Measurements from ENCODE around the gene PIF1. TPM values are rescaled to one million over a fixed set of nuclear protein-coding genes. Genes with fewer than 3 reads are reported as not detected.
A peak's percentile ranks its signal among the peaks of the same experiment; 100 is the strongest.

The PIF1 gene
- total RNA-seq, 4 donors from 2014 or later, result 0.39 to 2.4 (median 1.1) TPM; not detected in 1

- no peaks in the 10 kb centered on the region for H3K9me3 ChIP-seq
- 67 to 68% methylated on average over 7 to 8 of the region's 8 CpGs for WGBS, 2 donors
- peaks cover 0 to 97% (median 72%) of the 10 kb centered on the region in 4 donors for H3K4me1 ChIP-seq
- DNase-seq (ENCODE audit: low spot score in 2 of 2), result no peak
- H3K27ac ChIP-seq, result peak overlapping the region in 3 of 4 donors; percentile 4 to 99 (median 98)
- H3K4me3 ChIP-seq, result no peak overlapping the region
- TF ChIP-seq EP300 (IDR thresholded peaks at IDR 0.05), result no peak
- no peak for TF ChIP-seq POLR2A (IDR thresholded peaks at IDR 0.05)
- TF ChIP-seq CTCF (IDR thresholded peaks at IDR 0.05), result no peak
- H3K27me3 ChIP-seq, result no peaks in the 10 kb centered on the region
- H3K36me3 ChIP-seq, result peaks cover 0 to 28% (median 11%) of the 10 kb centered on the region in 3 donors
Measured at GRCh38 chr15:64847876-64848716, 22.6 kb upstream of the PIF1 start.

DNA sequence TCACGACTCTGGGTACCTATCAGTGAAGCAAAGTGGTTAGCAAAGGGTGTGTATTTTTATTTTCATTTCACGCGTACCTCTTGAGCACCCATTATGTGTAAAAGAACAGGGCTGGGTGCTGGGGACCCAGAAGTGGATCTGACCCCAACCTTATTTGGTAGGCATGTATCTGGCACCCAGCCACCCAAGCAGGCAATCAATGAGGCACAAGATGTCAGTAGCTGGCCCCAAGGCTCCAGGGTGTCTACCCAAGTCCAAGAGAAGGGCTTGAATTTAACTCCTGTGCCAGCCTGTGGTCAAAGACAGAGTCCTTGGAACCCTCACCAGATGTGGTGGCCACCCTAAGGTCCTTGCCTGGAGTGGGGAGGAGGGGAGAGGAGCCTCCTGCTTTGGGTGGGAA lies 22.0 kb upstream of the PIF1 start:
- Histone ChIP-seq H3K27me3 (no peaks in the 10 kb centered on the region), H3K36me3 (peaks cover 0 to 28% (median 11%) of the 10 kb centered on the region in 3 donors), H3K4me1 (peaks cover 0 to 91% (median 70%) of the 10 kb centered on the region in 4 donors), H3K4me3 (no peak overlapping the region), H3K9me3 (no peaks in the 10 kb centered on the region), H3K27ac (peak overlapping the region in 3 of 4 donors; percentile 4 to 99 (median 98))
- WGBS, 2 donors, result 33 to 42% methylated on average over 3 of the region's 3 CpGs
- TF ChIP-seq CTCF (IDR thresholded peaks at IDR 0.05), result no peak
- TF ChIP-seq POLR2A (IDR thresholded peaks at IDR 0.05), result no peak
- TF ChIP-seq EP300 (IDR thresholded peaks at IDR 0.05), result no peak
- DNase-seq (ENCODE audit: low spot score in 2 of 2), result no peak

- no peak for DNase-seq (ENCODE audit: low spot score in 2 of 2)
- Histone ChIP-seq H3K27ac (peak overlapping the region; percentile 2 to 99 (median 51)), H3K4me3 (no peak overlapping the region), H3K27me3 (no peaks in the 10 kb centered on the region), H3K36me3 (peaks cover 0 to 28% (median 11%) of the 10 kb centered on the region in 3 donors), H3K9me3 (no peaks in the 10 kb centered on the region), H3K4me1 (peaks cover 0 to 86% (median 67%) of the 10 kb centered on the region in 4 donors)
- WGBS, 2 donors, result 66 to 69% methylated on average over 3 of the region's 3 CpGs
- TF ChIP-seq EP300 (IDR thresholded peaks at IDR 0.05) (no peak), POLR2A (IDR thresholded peaks at IDR 0.05) (no peak), CTCF (IDR thresholded peaks at IDR 0.05) (no peak)
Measured at GRCh38 chr15:64847016-64847415, 21.6 kb upstream of the PIF1 start.

- Histone ChIP-seq H3K4me1 (peaks cover 0 to 77% (median 58%) of the 10 kb centered on the region in 4 donors), H3K9me3 (no peaks in the 10 kb centered on the region), H3K36me3 (peaks cover 0 to 28% (median 11%) of the 10 kb centered on the region in 3 donors), H3K27ac (peak overlapping the region; percentile 80 to 99 (median 96)), H3K27me3 (no peaks in the 10 kb centered on the region), H3K4me3 (peak overlapping the region in 1 of 4 donors; percentile 78)
- no peak for DNase-seq (ENCODE audit: low spot score in 2 of 2)
- WGBS, 2 donors, result 61 to 64% methylated on average over 13 of the region's 13 CpGs
- TF ChIP-seq POLR2A (IDR thresholded peaks at IDR 0.05) (no peak), CTCF (IDR thresholded peaks at IDR 0.05) (no peak), EP300 (IDR thresholded peaks at IDR 0.05) (no peak)
Measured at GRCh38 chr15:64845831-64846595, 20.6 kb upstream of the PIF1 start.
